GM23248 (cell line): ENCODE measurements around the gene TMEM253.

Source experiments
- EZH2 ChIP-seq: fragments of 200-600 bp; sonication (generic); IDR thresholded peaks from 2 replicates; pipeline ENCODE4 v1.6.1; 2018; ENCODE audit warnings: antibody characterized with exemption, mild to moderate bottlenecking; ENCODE audit not compliant: insufficient read depth, poor library complexity, severe bottlenecking
- EZH2phosphoT487 ChIP-seq: fragments of 200-600 bp; sonication (generic); IDR thresholded peaks from 2 replicates; pipeline ENCODE4 v1.6.1; 2018; ENCODE audit warnings: antibody characterized with exemption, moderate library complexity, mild to moderate bottlenecking, low read depth; ENCODE audit not compliant: insufficient read depth

DNA sequence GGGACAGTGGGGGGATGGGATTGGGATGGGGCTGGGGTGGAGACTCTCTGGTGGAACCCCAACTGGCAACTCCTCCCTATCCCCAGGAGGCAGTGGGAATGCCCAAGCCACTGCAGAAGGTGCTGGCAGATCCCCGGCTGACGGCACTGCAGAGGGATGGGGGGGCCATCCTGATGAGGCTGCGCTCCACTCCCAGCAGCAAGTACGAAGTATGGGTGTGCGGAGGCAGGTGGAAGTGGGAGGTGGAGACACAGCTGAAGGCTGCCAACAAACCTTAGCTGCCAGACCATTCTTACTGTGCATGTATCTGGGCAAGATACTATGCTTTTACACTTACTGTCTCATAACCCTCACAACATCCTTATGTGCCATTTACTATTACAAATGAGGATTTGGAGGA lies 22.6 kb upstream of the TMEM253 start:
- TF ChIP-seq EZH2 = no peak
- no peak for TF ChIP-seq EZH2phosphoT487
